ENCODE results near the gene ZC2HC1B. TPM values are rescaled to one million over a fixed set of nuclear protein-coding genes. Genes with fewer than 3 reads are reported as not detected.

ZC2HC1B gene
- total RNA-seq, 1 experiment from 2014 or later = not detected

DNA sequence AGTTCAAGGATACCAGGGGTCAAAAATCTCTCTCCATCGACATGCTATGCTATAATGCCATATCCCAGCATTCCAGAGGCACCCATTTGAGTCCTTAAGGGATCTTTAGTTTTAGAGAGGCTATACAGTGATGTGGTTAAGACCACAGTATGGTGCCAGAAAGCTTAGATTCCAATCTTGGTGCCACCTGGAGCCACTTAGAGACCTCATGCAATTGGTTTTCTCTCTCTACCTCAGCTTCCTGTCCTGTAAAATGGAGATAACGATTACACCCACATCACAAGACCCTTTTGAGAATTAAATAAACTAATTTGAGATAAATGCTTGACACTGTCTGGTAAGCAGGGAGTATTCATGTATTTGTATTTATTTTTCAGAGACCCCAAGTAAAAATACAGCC lies 104.8 kb downstream of the ZC2HC1B start:
- Histone ChIP-seq H3K9ac (ENCODE audit: low read length) (no peak overlapping the region), H3K79me2 (ENCODE audit: insufficient read depth, low read length) (no peaks in the 10 kb centered on the region), H3K27me3 (ENCODE audit: insufficient read depth, low read length) (no peaks in the 10 kb centered on the region), H4K20me1 (ENCODE audit: insufficient read depth) (no peaks in the 10 kb centered on the region), H3K4me1 (ENCODE audit: control insufficient read depth in 1 of 2, insufficient read depth in 2 of 2, low read length in 2 of 2) (no peaks in the 10 kb centered on the region), H3K36me3 (ENCODE audit: control insufficient read depth in 1 of 2, insufficient read depth in 2 of 2, low read length in 2 of 2) (no peaks in the 10 kb centered on the region), H3K4me3 (replicated peaks in 1 of 2; ENCODE audit: low read depth in 1 of 2, low read length in 2 of 2) (no peak overlapping the region), H3K27ac (ENCODE audit: low read depth, low read length) (no peak overlapping the region), H3K9me2 (ENCODE audit: insufficient read depth) (no peaks in the 10 kb centered on the region), H3K9me3 (ENCODE audit: control insufficient read depth in 1 of 2, insufficient read depth in 1 of 2, low read depth in 1 of 2, low read length in 2 of 2) (no peaks in the 10 kb centered on the region), H3K4me2 (ENCODE audit: low read length) (no peak overlapping the region), H2AFZ (ENCODE audit: low read depth, low read length, poor library complexity, severe bottlenecking) (no peak overlapping the region)
- intact Hi-C loops (cut with micrococcal nuclease) = no loop called here
- CTCF ChIA-PET = no interaction called here
- RAD21 ChIA-PET (ENCODE audit: low non-redundant PET in 1 of 2, low total read pairs in 2 of 2, uncharacterized antibody in 2 of 2, unreplicated experiment in 2 of 2) = no interaction called here
- POLR2A ChIA-PET = no interaction called here
- no peak for DNase-seq (ENCODE audit: low read depth, low spot score)
- ATAC-seq = no peak
- TF ChIP-seq CBX3 (IDR thresholded peaks at IDR 0.05; ENCODE audit: low read depth) = no peak
- TF ChIP-seq POLR2A (IDR thresholded peaks at IDR 0.05; ENCODE audit: borderline replicate concordance, extremely low read depth, insufficient read depth, insufficient read length) = no peak
- TF ChIP-seq SIN3A (IDR thresholded peaks at IDR 0.05; ENCODE audit: low read depth) = no peak
- TF ChIP-seq SP1 (IDR thresholded peaks at IDR 0.05; ENCODE audit: low read depth) = no peak
- TF ChIP-seq, protein P1, sequence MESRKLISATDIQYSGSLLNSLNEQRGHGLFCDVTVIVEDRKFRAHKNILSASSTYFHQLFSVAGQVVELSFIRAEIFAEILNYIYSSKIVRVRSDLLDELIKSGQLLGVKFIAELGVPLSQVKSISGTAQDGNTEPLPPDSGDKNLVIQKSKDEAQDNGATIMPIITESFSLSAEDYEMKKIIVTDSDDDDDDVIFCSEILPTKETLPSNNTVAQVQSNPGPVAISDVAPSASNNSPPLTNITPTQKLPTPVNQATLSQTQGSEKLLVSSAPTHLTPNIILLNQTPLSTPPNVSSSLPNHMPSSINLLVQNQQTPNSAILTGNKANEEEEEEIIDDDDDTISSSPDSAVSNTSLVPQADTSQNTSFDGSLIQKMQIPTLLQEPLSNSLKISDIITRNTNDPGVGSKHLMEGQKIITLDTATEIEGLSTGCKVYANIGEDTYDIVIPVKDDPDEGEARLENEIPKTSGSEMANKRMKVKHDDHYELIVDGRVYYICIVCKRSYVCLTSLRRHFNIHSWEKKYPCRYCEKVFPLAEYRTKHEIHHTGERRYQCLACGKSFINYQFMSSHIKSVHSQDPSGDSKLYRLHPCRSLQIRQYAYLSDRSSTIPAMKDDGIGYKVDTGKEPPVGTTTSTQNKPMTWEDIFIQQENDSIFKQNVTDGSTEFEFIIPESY (IDR thresholded peaks at IDR 0.05; ENCODE audit: extremely low read depth, insufficient replicate concordance, low read length) = no peak
- TF ChIP-seq EZH2phosphoT487 (IDR thresholded peaks at IDR 0.05; ENCODE audit: borderline replicate concordance) = no peak
- no peak for TF ChIP-seq TCF7L2 (IDR thresholded peaks at IDR 0.05; ENCODE audit: borderline replicate concordance, extremely low read depth, insufficient read depth, insufficient read length)
- TF ChIP-seq, protein P2, sequence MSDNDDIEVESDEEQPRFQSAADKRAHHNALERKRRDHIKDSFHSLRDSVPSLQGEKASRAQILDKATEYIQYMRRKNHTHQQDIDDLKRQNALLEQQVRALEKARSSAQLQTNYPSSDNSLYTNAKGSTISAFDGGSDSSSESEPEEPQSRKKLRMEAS (IDR thresholded peaks at IDR 0.05) = no peak
- TF ChIP-seq, protein P3, sequence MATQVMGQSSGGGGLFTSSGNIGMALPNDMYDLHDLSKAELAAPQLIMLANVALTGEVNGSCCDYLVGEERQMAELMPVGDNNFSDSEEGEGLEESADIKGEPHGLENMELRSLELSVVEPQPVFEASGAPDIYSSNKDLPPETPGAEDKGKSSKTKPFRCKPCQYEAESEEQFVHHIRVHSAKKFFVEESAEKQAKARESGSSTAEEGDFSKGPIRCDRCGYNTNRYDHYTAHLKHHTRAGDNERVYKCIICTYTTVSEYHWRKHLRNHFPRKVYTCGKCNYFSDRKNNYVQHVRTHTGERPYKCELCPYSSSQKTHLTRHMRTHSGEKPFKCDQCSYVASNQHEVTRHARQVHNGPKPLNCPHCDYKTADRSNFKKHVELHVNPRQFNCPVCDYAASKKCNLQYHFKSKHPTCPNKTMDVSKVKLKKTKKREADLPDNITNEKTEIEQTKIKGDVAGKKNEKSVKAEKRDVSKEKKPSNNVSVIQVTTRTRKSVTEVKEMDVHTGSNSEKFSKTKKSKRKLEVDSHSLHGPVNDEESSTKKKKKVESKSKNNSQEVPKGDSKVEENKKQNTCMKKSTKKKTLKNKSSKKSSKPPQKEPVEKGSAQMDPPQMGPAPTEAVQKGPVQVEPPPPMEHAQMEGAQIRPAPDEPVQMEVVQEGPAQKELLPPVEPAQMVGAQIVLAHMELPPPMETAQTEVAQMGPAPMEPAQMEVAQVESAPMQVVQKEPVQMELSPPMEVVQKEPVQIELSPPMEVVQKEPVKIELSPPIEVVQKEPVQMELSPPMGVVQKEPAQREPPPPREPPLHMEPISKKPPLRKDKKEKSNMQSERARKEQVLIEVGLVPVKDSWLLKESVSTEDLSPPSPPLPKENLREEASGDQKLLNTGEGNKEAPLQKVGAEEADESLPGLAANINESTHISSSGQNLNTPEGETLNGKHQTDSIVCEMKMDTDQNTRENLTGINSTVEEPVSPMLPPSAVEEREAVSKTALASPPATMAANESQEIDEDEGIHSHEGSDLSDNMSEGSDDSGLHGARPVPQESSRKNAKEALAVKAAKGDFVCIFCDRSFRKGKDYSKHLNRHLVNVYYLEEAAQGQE (IDR thresholded peaks at IDR 0.05; ENCODE audit: low read depth) = no peak
- no peak for TF ChIP-seq YY1 (IDR thresholded peaks at IDR 0.05; ENCODE audit: extremely low read depth, insufficient replicate concordance, low read depth, low read length)
- TF ChIP-seq, protein P4, sequence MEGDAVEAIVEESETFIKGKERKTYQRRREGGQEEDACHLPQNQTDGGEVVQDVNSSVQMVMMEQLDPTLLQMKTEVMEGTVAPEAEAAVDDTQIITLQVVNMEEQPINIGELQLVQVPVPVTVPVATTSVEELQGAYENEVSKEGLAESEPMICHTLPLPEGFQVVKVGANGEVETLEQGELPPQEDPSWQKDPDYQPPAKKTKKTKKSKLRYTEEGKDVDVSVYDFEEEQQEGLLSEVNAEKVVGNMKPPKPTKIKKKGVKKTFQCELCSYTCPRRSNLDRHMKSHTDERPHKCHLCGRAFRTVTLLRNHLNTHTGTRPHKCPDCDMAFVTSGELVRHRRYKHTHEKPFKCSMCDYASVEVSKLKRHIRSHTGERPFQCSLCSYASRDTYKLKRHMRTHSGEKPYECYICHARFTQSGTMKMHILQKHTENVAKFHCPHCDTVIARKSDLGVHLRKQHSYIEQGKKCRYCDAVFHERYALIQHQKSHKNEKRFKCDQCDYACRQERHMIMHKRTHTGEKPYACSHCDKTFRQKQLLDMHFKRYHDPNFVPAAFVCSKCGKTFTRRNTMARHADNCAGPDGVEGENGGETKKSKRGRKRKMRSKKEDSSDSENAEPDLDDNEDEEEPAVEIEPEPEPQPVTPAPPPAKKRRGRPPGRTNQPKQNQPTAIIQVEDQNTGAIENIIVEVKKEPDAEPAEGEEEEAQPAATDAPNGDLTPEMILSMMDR (IDR thresholded peaks at IDR 0.05 in 2 of 3, conservative IDR thresholded peaks at IDR 0.05 in 1 of 3; ENCODE audit: borderline replicate concordance in 1 of 3, insufficient read depth in 1 of 3, low read depth in 2 of 3, low read length in 2 of 3) = no peak
- TF ChIP-seq, protein P5, sequence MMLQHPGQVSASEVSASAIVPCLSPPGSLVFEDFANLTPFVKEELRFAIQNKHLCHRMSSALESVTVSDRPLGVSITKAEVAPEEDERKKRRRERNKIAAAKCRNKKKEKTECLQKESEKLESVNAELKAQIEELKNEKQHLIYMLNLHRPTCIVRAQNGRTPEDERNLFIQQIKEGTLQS (IDR thresholded peaks at IDR 0.05) = no peak
- TF ChIP-seq JUND (IDR thresholded peaks at IDR 0.05) = no peak
- TF ChIP-seq EGR1 (IDR thresholded peaks at IDR 0.05; ENCODE audit: low read depth) = no peak
- TF ChIP-seq ELF1 (IDR thresholded peaks at IDR 0.05; ENCODE audit: borderline replicate concordance, low read depth) = no peak
- TF ChIP-seq ZNF274 (IDR thresholded peaks at IDR 0.05; ENCODE audit: low read depth, low read length) = no peak
- no peak for TF ChIP-seq CEBPB (IDR thresholded peaks at IDR 0.05; ENCODE audit: low read depth)
- BruUV-seq (replicated peaks) = no TSS peak
